Right cardiac atrium (tissue), 5 donors: Measurements from ENCODE around the gene YWHAG. TPM values are rescaled to one million over a fixed set of nuclear protein-coding genes. Genes with fewer than 3 reads are reported as not detected.
A peak's percentile ranks its signal among the peaks of the same experiment; 100 is the strongest.
"Not testable (repeated sequence)": the region's sequence is repeated elsewhere in the genome, so short reads cannot be mapped to it uniquely, and the experiment has no call there.

Experiments used
- ATAC-seq, 2 donors: fragments of 200-7000 bp; cut with Tn5 transposase; one replicate each; pipeline versions ENCODE4 v1.8.0 to v1.9.1; 2020; ENCODE audit warnings: moderate library complexity in 2 of 2, mild to moderate bottlenecking in 1 of 2
- DNase-seq, 3 donors: peaks; one replicate each; pipeline ENCODE4 v3.0.0-alpha.2; 2020
- H3K27ac ChIP-seq: one replicate; pipeline ENCODE4 v1.5.1; 2013; ENCODE audit warnings: mild to moderate bottlenecking, low read length, control low read depth, moderate library complexity
- H3K27me3 ChIP-seq: one replicate; pipeline ENCODE4 v1.6.1; 2013; ENCODE audit not compliant: control insufficient read depth, insufficient read depth
- H3K4me1 ChIP-seq: one replicate; pipeline ENCODE4 v1.6.1; 2013; ENCODE audit warnings: low read length; ENCODE audit not compliant: control insufficient read depth, insufficient read depth
- H3K4me3 ChIP-seq: one replicate; pipeline ENCODE4 v1.5.1; 2013; ENCODE audit warnings: low read length, control low read depth
- H3K9me3 ChIP-seq: one replicate; pipeline ENCODE4 v1.6.1; 2013; ENCODE audit warnings: low read length; ENCODE audit not compliant: control insufficient read depth
- WGBS: extraction: QIAGEN DNeasy Blood & Tissue Kit; methylation state at CpG from one replicate; pipeline ENCODE4 v1.1.7; 2013; 5-methylcytosine and 5-hydroxymethylcytosine counted together
- intact Hi-C, 4 donors: fragments of 100-400 bp; cut with DNase I; formaldehyde crosslinking; loops; one replicate each; pipeline versions ENCODE4 v1.11.0 to v1.14.0; 2022 to 2023
- polyA plus RNA-seq: library from polyadenylated mRNA; stranded (reverse); fragments of 200-250 nt; gene quantifications from one replicate; pipeline ENCODE4 v1.2.3, GENCODE V29; 2013
- total RNA-seq, 4 donors: library from RNA; stranded (reverse); fragmentation: NEBNext Ultra II Directional; extraction: Animal tissue kit (Norgen Biotek cat#: 25700); gene quantifications; one replicate each; pipeline ENCODE4 v1.2.1, GENCODE V29; 2021
- donor health status: healthy with polysubstance abuse.
- donor health status: DM: no; HTN: yes; CAD: no.
- donor health status: DM: no; HTN: no; CAD: no.
- donor health status: DM: no; HTN: yes; CAD: no; lungs with severe emphysema.
- donor health status: DM: yes; HTN: yes; CAD: no.

Gene YWHAG
- total and polyA plus RNA-seq, 5 donors = 139 to 282 (median 237) TPM

DNA sequence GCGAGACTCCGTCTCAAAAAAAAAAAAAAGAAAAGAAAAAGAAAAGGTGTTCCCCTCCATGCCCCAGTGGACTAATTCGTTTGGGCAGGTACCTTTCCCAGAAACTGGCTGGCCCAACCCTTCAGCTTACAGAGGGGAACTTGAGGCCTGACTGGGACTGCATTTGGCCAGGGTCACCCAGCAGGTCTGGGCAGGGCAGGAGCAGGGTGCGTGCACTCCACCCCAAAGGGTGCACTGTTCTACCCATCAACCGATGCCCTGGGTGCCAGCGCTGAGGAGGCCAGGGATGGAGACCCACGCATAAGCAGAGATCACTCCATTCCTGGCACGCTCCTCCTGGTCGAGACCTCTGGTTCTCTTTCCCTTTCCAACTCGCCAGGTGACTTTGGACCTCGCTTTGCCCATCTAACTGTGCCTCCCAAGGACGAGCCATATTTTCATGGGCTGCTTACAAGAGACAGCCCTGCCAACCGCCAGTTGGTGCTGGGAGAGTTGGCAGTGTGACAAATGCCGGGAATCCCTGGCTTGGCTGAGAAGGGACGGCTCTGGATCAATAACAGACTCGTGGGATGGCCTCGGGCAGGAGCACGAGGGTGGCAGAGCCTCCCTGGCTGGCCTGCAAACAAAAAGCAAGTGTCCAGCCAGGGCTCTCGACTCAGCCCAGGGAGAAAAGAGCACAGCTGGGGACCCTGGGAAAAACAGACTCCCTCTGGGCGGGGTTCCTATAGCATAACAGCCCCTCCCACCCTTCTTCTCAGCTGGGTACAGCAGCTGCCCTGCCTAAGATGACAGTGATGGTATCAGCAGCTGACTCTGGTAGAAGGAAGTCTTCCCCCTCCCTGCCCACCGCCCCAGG, 48.5 kb downstream of the YWHAG start:
- Histone ChIP-seq H3K27ac (peak overlapping the region; percentile 39), H3K4me3 (no peak overlapping the region), H3K27me3 (no peaks in the 10 kb centered on the region), H3K9me3 (no peaks in the 10 kb centered on the region), H3K4me1 (peaks cover 8% of the 10 kb centered on the region)
- intact Hi-C loops = loop anchor here in 2 of 4 donors (5.0 to 10.0 kb wide), 2 partner anchors 133 to 136 kb away; no protein-coding TSS in a partner anchor
- ATAC-seq (no peak), DNase-seq (peak in 1 of 3 donors; percentile 47)
- WGBS = 62% methylated on average over 21 of the region's 21 CpGs

GRCh38 chr7:76309341-76310101, 49.3 kb downstream of the YWHAG start:
- intact Hi-C loops = loop anchor here in 2 of 4 donors (5.0 to 10.0 kb wide), 2 partner anchors 132 to 135 kb away; no protein-coding TSS in a partner anchor
- WGBS = 95% methylated on average over 50 of the region's 50 CpGs
- not testable (repeated sequence) for H3K4me1 ChIP-seq, H3K27ac ChIP-seq, H3K27me3 ChIP-seq, H3K4me3 ChIP-seq, ATAC-seq, H3K9me3 ChIP-seq
- peak in 1 of 3 donors; percentile 46 for DNase-seq

- 96% methylated on average over 12 of the region's 12 CpGs for WGBS
- H3K27ac ChIP-seq, ATAC-seq, H3K27me3 ChIP-seq, intact Hi-C loops, DNase-seq, H3K4me1 ChIP-seq, H3K4me3 ChIP-seq, H3K9me3 ChIP-seq: not testable (repeated sequence)
Measured at GRCh38 chr7:76308874-76309273, 49.9 kb downstream of the YWHAG start.

- H3K27ac ChIP-seq = peak overlapping the region; percentile 94
- intact Hi-C loops = no loop called here
- WGBS = 43% methylated on average over 10 of the region's 10 CpGs
- no peak overlapping the region for H3K4me3 ChIP-seq
- H3K9me3 ChIP-seq = no peaks in the 10 kb centered on the region
- H3K27me3 ChIP-seq = no peaks in the 10 kb centered on the region
- DNase-seq = peak; percentile 76 to 91 (median 86)
- peaks cover 5% of the 10 kb centered on the region for H3K4me1 ChIP-seq
- ATAC-seq = peak; percentile 46 to 64
Measured at GRCh38 chr7:76304888-76305375, 53.9 kb downstream of the YWHAG start.

DNA sequence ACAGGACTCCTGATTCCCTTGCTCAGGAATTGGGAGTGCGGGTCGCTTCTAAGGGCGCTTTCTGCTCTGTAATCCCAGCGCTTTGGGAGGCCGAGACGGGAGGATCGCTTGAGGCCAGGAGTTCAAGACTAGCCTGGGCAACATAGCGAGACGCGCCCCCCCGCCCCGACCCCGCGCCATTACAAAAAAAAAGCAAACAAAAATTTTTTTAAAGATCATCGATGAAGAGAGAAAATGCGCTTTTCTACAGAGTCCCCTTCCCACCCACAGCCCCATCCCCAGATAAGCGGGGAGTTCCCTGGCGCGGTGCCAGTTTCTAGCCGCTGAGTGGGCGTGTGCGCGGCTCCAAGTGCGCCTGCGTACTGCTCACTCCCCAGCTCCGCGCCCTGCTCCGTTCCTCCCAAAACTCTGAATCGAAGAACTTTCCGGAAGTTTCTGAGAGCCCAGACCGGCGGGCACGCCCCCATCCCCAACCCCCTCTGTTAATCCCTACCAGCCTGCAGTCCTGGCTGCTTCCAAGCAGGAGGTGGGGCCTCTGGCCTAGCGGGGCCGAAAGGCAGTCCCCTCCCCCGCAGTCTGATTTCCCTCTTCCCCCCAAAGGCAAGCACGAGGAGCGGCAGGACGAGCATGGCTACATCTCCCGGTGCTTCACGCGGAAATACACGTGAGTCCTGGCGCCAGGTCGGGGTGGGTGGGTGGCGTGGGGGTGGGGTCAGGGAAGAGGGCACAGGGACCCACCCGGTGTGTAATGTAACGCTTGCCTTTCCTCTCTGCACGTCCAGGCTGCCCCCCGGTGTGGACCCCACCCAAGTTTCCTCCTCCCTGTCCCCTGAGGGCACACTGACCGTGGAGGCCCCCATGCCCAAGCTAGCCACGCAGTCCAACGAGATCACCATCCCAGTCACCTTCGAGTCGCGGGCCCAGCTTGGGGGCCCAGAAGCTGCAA, 55.3 kb downstream of the YWHAG start:
- no peaks in the 10 kb centered on the region for H3K9me3 ChIP-seq
- intact Hi-C loops = no loop called here
- WGBS = under 1% methylated on average over 56 of the region's 56 CpGs
- H3K4me3 ChIP-seq = peak overlapping the region; percentile 70
- H3K27ac ChIP-seq = peak overlapping the region; percentile 94
- H3K27me3 ChIP-seq = no peaks in the 10 kb centered on the region
- DNase-seq = peak; percentile 92 to 96 (median 95)
- peak; percentile 66 to 73 for ATAC-seq
- H3K4me1 ChIP-seq = peaks cover 5% of the 10 kb centered on the region

DNA sequence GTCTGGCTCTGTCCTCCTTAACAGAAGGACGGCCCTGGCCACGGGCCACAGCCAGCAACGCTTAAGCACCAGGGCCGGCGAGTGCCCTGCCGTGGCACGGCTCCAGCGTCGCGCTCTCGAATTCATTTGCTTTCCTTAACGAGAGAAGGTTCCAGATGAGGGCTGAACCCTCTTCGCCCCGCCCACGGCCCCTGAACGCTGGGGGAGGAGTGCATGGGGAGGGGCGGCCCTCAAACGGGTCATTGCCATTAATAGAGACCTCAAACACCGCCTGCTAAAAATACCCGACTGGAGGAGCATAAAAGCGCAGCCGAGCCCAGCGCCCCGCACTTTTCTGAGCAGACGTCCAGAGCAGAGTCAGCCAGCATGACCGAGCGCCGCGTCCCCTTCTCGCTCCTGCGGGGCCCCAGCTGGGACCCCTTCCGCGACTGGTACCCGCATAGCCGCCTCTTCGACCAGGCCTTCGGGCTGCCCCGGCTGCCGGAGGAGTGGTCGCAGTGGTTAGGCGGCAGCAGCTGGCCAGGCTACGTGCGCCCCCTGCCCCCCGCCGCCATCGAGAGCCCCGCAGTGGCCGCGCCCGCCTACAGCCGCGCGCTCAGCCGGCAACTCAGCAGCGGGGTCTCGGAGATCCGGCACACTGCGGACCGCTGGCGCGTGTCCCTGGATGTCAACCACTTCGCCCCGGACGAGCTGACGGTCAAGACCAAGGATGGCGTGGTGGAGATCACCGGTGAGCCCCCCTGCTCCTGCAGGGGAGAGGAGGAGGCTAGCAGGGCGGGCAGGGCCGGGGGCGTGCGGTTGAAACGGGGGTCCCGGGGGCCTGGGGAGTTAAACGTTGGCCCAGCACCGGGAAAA, 56.2 kb downstream of the YWHAG start, which contains the start of gene HSPB1:
Gene HSPB1, plus strand, starts transcription at position 327 of the 855 bp plus-strand sequence. Its CDS starts 40 bp downstream, at position 367.
- peaks cover 4% of the 10 kb centered on the region for H3K4me1 ChIP-seq
- intact Hi-C loops = no loop called here
- under 1% methylated on average over 75 of the region's 75 CpGs for WGBS

GRCh38 chr7:76301000-76301399, 57.8 kb downstream of the YWHAG start:
- no peak overlapping the region for H3K27ac ChIP-seq
- DNase-seq (no peak), ATAC-seq (no peak)
- H3K4me3 ChIP-seq = no peak overlapping the region
- H3K27me3 ChIP-seq = no peaks in the 10 kb centered on the region
- 91% methylated on average over 3 of the region's 3 CpGs for WGBS
- intact Hi-C loops = no loop called here
- H3K4me1 ChIP-seq = no peaks in the 10 kb centered on the region
- H3K9me3 ChIP-seq = no peaks in the 10 kb centered on the region

More for the DNA sequence above, 56.2 kb downstream of the YWHAG start, which contains the start of gene HSPB1:
- ATAC-seq (peak; percentile 89), DNase-seq (peak; percentile 96 to 98 (median 98))
- H3K4me3 ChIP-seq = peak within 1 kb of the TSS; percentile 70
- no peaks in the 10 kb centered on the region for H3K27me3 ChIP-seq
- peak within 1 kb of the TSS; percentile 78 for H3K27ac ChIP-seq
- H3K9me3 ChIP-seq = no peaks in the 10 kb centered on the region

- no peak for DNase-seq
- no peak for ATAC-seq
- no peak overlapping the region for H3K4me3 ChIP-seq
- H3K9me3 ChIP-seq = no peaks in the 10 kb centered on the region
- no peaks in the 10 kb centered on the region for H3K4me1 ChIP-seq
- intact Hi-C loops = no loop called here
- no peaks in the 10 kb centered on the region for H3K27me3 ChIP-seq
- no peak overlapping the region for H3K27ac ChIP-seq
- 83% methylated on average over 7 of the region's 7 CpGs for WGBS
Measured at GRCh38 chr7:76300166-76300731, 58.5 kb downstream of the YWHAG start.
